NCI-H82 (cell line): ENCODE data around the gene ARHGAP21.

Source experiments
- DNase-seq: peaks from one replicate; lab custom pipeline; 2025; lab: John Stamatoyannopoulos, UW

Gene ARHGAP21

DNA sequence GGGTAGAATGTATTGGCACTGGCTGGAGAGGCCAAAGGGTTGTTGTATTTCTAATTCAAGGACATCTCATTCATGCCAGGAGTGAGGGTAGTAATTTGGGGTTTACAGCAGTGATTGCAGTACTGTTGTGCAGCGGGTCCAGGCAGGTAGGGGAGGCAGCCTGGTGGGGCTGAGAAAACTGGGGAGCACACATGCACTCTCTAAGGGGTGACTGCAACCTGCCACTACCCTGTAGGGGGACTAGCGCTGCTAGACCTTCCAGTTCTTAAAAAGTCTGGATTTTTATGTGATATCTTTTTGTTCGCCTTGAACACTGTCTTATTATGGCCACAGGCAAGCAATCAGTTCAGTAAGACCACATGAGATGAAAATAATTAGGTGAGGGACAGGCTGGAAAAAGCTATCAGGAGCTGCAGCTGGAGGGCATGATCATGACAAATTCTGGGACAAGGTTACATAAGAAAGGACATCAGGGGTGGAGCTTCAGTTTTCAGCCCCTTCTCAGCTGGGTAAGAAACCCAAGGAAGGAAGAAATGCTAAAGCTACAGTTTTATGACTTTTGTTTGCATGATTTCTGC is 149.0 kb downstream of the ARHGAP21 start:
- DNase-seq: no peak

DNA sequence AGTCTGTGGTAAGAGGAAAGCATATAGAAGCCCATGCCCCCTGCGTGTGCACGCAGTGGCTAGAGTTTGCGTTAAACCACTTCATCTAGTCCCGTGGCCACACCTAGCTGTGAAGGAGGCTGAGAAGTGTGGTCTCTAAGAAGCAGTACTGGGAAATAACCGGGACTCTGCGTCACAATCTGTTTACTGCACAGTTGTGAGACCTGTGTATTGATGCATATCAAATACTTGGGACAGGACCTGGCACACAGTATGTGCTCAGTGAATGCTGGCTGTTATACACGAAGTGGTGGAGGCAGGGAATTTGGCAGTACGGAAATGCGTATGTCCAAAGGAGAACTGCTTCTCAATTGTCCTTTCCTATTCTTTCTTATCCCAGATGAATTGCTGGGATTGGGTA is 149.5 kb downstream of the ARHGAP21 start:
- no peak for DNase-seq

DNA sequence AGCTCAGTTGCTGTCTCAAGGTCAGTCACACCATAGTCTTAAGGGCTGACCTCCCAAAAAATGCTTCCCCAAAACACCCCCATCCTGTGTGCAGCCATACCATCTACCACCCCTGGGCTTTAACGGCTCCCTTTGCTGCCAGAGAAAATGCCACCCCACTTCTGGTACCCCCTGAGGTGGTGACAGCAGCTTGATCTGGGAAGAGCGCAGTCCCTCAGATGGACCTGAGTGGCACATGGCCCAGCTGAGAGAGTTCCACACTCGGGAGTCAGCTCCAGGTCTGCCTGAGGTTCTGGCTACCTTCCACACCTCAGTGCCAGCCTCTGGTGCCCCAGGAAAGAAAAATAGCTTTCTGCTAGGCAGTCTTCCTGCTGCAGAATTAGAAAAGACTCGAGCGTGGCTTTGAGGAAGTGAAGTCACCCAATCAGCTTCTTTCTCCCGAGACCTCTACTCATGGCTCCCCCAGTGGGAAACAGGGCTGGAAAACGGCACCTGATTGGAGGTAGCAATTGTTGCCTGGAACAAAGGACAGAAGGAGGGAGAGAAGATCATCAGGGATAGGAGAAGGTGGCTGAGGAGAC is 151.7 kb downstream of the ARHGAP21 start:
- DNase-seq: no peak

DNA sequence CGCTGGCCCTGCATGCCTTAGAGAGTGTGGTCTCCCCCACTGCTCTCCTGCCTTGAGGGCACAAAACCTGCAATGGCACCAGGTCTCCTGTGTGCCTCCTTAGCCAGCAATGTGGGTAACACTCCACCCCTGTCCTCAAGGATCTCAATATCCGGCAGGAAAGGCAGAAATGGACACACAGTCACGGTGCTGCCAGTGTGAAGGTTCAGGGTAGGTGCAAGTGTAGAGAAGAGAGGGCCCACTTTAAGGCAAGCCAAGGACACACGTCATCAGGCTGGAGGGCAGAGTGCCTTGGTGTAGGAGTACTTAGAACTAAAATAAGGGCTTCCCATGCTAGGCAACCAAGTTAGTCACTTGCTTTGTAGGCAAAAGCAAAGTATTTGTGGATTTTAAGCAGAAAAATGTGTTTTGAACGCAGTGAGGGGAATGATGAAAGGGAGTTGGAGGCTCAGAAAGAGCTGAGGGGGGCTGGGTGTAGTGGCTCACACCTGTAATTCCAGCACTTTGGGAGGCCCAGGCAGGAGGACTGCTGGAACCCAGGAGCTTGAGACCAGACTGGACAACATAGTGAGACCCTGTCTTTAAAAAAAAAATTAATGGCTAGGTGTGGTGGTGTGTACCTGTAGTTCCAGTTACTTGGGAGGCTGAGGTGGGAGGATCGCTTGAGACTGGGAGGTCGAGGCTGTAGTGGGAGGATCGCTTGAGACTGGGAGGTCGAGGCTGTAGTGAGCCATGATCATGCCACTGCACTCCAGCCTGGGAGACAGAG is 152.8 kb downstream of the ARHGAP21 start:
- DNase-seq: no peak

DNA sequence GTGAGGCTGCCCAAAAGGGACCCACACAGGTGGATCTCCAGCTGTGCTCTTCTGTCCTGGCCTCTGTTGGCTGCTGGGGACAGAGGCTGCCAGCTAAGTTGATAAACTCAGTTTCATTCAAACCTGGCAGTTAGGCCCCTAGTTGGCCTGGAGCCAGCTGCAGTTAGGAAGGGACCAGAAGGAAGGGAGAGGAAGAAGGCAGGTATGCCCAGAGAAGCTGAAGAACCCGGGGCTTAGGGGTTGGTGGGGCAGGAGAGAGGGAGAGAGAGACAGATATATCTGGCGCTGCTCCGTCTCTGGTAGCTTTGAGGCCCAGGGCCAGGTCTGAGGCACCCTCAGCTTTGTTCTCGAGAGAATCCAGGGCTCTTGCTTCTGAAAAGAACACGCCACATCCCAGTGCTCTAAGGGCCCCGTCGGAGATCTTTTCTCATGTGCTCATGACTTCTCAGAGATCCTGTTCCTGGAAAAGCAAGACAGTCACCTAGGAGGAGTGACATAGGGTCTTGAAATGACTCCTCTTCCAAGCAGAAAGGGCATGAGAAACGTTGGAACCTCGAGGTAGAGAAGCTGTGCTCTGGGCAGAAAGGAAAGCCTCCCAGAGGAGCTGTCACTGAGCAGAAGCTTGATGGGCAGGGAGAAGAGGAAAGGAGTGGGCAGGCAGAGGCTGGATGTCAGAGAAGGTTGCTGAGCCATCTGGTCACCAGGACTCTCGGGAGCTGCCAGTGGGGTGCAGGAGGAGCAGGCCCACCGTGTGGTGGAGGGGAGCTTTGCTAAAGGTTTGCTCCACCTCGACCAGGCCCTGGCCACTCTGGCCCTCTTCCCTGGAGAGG is 153.6 kb downstream of the ARHGAP21 start:
- no peak for DNase-seq

DNA sequence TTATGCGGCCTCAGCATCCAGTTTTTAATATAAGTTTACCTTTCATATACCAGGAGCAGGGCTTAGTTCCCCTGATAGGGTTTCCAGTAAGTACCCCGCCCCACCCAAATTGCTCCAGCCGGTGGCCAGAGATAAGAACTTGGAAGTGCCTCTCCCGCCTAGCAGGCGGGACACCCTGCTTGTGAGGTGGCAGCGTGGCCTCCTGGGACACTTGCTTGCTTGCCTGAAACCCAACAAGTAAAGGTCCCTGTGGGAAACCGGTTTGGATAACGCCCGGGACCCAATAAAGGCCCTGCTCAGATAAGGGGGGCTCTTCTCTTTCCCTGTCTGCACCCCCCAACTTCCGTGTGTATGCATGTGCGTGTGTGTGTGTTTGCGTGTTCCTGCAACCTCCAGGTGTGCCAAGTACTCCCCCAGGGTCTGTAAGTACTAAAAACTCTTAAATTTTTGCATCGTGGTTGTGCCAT is 154.3 kb downstream of the ARHGAP21 start:
- no peak for DNase-seq

DNA sequence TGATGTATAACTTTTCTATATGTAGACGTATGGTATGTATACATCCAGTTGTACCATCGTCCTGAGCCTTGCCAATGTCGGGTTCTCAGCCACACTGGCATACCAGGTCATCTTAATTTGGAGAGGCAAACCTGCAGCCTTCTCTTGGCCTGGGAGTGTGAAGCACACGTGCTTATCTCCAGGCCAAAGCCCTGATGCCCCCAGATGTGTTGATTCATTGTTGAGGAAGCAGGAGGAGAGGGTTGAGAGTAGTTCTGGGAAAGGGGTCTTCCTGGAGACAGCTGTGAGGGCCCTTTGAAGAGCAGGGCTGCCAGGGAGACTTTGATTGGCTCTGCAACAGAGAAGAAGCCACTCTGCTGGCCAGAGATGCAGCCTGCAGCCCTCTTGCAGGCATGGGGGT is 155.6 kb downstream of the ARHGAP21 start:
- DNase-seq: no peak

DNA sequence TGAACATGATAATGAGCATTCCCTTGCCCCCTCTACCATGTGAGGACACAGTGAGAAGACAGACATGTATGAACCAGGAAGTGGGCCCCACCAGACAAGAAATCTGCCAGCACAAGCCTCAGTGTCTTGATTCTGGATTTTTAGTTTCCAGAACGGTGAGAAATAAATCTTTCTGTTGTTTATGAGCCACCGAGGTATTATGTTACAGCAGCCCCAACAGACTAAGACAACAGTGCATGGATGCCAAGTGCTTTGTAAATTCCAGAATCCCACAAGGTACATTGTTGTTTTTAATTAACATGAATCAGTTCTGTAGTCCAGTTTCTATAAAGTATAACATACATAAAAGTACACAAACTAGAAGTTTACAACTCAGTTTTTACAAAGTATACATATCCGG is 162.2 kb downstream of the ARHGAP21 start:
- no peak for DNase-seq

DNA sequence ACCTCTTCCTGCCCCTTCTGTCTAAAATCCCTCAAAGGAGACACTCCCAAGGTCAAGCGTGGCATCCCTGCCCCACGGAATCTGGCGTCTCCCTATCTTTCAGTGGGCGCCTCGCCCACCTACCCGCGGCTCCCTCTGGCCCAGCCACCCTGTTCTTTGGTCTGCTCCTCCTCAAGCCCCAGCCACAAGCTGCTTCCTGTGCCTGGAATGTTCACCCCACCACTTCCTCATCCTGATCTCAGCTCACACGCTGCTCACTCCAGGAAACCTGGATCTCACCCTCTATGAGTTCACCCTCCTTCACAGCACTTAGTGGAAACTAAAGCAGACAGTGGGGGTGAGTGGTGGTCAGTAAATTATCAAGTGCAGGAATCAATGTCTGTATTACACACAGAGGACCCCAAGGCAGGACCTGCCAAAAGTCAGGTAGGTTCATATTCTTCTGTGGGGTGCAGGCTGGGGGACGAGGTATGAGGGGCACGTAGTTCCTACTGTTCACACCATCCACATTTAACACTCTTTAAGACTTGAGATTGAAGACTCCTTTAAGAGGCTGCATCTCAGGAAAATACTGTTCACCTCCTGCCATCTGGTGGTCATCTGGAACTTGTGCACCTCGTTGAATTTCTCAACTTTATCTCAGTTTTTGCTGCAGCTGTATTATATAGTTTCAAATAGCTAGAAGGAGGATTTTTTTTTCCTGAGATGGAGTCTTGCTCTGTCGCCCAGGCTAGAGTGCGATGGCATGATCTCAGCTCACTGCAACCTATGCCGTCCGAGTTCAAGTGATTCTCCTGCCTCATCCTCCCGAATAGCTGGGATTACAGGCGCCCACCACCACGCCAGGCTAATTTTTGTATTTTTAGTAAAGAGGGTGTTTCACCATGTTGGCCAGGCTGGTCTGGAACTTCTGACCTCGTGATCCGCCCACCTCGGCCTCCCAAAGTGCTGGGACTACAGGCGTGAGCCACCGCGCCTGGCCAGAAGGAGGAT is 166.6 kb downstream of the ARHGAP21 start:
- peak; percentile 78 for DNase-seq

DNA sequence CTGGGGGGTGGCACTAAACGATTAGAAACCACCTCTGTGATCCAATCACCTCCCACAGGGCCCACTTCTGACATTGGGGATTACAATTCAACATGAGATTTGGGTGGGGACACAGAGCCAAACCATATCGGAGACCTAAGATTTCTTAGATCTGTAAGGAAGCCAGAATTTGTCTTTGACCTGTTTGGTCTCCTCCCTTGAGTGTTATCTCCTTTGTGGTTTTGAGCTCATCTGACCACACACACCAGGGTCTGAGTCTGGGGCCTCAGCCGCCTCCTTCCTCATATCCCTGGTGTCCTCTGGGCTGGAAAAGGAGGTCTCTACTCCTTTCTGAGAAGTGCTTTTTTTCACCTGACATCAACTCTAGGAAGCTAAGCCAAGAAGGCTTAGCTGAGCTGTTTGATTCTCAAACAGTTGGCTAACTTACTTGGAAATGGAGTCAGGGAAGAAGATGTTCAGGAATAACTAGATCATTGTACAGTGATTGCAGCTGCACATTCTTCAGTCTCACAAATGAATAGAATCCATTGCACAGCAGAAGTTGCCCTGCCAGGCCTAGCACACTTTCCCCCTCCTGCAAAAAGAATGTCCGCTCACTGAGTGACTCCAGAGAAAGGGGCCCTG is 167.4 kb downstream of the ARHGAP21 start:
- DNase-seq: no peak

DNA sequence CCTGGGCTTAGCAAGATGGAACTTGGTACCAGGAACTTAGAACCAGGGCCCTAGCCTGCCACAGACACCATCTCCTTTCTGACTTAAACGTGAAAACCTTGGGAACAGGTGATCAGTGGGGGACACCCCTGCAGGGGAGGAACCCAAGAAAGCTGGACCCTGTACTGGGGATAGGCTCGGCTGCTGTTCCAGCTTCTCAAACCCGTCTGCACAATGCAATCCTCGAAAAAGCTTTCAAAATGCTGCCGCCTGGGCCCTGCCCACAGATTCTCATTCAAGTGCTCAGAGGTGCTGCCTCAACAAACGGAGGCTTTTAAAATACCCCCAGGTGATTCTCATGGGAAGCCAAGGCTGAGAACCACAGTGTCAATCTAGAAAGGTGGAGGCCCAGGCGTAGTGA is 169.7 kb downstream of the ARHGAP21 start:
- no peak for DNase-seq

DNA sequence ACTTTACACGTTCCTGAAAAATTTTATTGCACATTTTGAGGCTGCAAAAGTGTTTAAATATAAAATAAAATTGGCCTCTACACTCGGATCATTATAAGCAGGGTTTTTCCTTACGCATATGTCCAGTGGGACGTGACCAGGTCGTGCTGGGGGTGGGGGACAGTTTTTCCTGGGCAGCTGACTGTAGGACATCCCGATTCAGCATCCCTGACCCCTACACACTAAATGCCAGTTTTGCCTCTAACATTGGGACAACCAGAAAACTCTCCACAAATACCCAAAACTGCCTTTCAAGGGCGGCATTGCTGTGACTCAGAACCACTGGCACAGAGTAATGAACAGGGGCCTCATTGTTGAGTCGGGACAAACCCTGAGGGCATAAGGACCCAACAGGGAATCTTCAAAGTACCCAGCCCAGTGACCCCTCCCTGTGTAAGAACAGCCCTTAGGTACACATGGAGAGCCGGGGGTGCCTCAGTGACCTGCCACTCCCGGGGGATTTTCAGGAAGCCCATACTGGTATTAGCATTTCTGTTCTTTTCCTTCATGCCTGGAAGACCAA is 170.6 kb downstream of the ARHGAP21 start:
- DNase-seq: no peak

DNA sequence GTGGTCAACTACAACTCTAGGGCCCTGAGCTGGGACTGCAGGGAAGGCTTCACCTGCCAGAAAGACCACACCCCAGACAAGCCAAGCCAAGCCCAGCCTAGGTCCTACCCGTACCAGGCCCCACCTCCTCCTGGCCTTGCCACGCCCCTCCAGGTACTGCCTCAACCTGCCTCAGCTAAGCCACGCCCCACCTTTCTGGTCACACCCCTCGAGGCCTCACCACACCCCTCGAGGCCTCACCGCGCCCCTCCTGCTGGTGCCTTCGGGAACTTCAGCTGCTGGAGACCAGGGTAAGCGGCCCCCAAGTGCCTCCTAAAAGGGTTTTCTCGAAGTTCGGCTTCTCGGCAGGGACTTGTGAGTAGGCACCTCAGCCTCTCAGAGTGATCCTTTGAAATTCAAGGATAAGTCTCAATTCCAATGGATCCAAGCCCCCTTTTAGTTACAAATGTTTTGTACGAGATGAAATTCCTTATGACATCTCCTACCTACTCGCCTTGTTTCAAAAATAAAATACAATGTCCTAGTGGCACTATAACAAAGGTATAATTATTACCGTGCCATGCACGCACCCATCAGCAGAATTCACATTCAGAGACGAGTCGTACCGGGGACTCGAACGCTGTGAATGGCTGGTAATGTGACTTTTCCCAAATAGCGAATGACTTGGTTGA is 171.2 kb downstream of the ARHGAP21 start:
- DNase-seq: peak; percentile 28

DNA sequence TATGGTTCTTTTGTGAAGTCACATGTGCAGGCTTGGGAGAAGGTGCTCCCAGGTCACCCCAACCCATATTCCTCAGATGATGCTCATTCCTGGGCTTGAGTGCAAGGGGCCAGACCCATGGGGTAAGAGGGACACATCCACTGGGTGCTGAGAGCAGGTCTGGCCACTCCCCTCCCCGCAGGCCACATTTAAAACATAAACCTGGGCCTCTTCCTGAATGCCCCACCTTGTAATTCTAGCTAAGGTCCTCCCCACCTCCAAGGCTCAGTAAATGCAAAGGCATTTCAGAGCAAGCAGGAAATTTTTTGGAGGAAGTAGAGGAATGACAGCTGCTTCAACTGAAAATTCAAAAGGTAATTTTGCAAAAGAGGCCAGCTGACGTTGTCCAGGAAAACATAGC is 172.5 kb downstream of the ARHGAP21 start:
- DNase-seq: no peak

DNA sequence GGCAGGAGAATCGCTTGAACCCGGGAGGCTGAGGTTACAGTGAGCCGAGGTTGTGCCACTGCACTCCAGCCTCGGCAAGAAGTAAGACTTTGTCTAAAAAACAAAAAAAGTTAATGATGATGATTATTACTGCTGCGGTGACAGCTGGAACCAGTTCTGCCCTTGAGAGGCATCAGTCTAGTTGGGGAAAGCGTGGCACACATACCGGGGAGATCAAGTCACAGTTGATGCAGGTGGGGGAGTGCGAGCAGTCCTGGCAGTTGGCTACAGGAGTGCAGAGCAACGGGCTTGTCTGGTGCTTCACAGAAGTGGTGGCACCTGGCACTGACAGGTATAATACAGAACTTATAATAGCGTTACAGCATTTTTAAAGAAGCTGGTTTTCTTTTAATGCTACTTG is 173.0 kb downstream of the ARHGAP21 start:
- DNase-seq: no peak

DNA sequence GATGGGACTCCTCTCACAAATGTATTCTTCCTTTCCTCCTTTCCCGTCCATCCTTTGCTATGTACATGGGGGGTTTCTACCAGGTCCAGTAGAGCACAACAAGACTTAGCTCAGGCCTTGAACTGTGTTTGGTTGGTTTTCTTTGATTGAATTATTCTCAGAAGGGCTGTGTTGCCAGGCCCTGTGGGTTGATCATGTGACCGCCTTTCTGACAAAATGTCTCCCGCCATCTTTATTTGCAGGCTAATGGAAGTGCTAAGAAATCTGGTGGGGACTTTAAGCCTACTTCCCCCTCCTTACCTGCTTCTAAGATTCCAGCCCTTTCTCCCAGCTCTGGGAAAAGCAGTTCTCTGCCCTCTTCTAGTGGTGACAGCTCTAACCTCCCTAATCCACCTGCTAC is 178.1 kb downstream of the ARHGAP21 start:
- DNase-seq: no peak

DNA sequence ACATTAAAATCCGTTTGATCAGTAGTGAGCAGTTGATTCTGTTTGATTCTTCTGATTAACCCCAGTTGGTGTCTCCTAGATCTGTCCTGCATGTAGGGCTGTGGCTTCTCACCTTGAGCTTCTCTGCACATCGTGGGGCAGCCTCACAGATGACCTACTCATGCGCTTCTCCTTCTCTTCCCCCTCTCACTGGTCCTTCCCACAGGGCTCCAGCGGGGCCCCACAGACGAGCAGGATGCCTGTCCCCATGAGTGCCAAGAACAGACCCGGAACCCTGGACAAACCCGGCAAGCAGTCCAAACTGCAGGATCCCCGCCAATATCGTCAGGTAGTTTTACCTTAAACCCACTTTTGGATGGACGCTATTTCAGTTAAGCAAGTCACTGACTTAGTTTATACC is 178.9 kb downstream of the ARHGAP21 start:
- DNase-seq: no peak

DNA sequence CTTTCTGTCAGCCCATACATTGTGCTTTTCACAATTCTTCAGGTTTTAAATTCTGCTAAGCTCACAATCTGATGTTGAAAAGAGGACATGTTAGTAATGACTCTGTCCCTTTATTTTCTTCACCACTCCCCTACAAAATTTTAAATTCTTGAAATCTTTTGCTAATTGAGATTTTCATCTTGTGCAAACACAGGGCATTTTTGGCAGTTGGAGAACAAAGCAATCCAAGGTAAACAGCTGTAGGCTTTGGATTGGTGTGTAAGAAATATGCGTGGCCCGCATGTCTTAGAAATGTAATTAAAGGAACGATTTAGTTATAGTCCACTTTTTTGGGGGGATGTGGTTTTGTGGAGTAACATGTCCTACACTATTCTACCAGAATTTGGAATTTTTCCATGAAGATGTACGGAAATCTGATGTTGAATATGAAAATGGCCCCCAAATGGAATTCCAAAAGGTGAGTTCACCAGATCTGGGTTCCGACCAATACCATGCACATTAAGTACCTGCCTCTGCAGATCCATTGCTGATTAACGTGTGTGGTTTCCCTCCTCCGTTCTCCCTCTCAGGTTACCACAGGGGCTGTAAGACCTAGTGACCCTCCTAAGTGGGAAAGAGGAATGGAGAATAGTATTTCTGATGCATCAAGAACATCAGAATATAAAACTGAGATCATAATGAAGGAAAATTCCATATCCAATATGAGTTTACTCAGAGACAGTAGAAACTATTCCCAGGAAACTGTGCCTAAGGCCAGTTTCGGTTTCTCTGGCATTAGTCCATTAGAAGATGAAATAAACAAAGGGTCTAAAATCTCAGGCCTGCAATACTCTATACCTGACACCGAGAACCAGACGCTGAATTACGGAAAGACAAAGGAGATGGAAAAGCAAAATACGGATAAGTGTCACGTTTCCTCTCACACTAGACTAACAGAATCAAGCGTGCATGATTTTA is 181.1 kb downstream of the ARHGAP21 start:
- DNase-seq: no peak

DNA sequence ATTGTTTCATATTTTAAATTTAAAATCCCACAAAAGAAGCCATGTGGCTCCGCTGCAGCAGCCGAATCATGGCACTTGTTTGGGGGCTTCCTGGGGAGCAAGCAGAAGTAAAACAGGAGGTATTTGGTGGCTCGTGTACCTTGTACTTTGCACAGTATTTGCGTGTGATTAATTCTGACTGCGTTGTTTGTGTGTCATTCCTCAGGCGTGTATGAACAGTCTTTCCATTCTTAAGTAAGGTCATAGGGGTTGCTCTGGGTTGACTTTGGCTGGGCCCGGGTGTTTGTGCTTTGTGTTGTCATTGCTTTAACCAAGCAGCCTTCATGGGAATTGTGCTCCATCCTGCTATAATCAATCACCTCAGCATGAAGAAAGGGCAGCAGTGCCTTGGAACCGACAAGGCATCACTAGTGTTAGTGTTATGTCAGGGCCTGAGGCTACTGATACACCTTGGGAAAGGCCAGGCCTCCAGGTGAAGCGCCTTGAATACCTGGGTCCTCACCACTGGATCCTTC is 182.4 kb downstream of the ARHGAP21 start:
- no peak for DNase-seq
